Motor neuron (in vitro differentiated cells): ENCODE results near the gene FSIP2. TPM values are rescaled to one million over a fixed set of nuclear protein-coding genes. Genes with fewer than 3 reads are reported as not detected.
A peak's percentile ranks its signal among the peaks of the same experiment; 100 is the strongest.
"Not testable (repeated sequence)": the region's sequence is repeated elsewhere in the genome, so short reads cannot be mapped to it uniquely, and the experiment has no call there.

ENCODE experiments used
- ATAC-seq, 8 experiments: fragments of 200-7000 bp; cut with Tn5 transposase; replicated peaks in 6 of 8; 2 replicates each; pipeline ENCODE4 v1.8.0; 2021; ENCODE audit warnings: mild to moderate bottlenecking in 8 of 8, moderate library complexity in 8 of 8
- H3K27ac ChIP-seq, 2 donors: fragments of 250-450 bp; sonication (Bioruptor Pico); 2 replicates each; pipeline ENCODE4 v1.9.0; 2021; ENCODE audit warnings: antibody characterized with exemption in 2 of 2, mild to moderate bottlenecking in 2 of 2, moderate library complexity in 1 of 2
- H3K4me1 ChIP-seq, 2 donors: fragments of 250-450 bp; sonication (Bioruptor Pico); replicated peaks in 1 of 2; 2 replicates each; pipeline ENCODE4 v1.6.1; 2021; ENCODE audit warnings: antibody characterized with exemption in 2 of 2, mild to moderate bottlenecking in 2 of 2, moderate library complexity in 1 of 2
- H3K4me3 ChIP-seq, 5 donors: fragments of 250-450 bp; sonication (Bioruptor Pico); 2 replicates each; pipeline ENCODE4 v1.9.0; 2021; ENCODE audit warnings: antibody characterized with exemption in 5 of 5, mild to moderate bottlenecking in 5 of 5, moderate library complexity in 4 of 5
- WGBS, 10 experiments: fragments of 450-650 bp; shearing (Covaris generic); methylation state at CpG; one replicate each; pipeline ENCODE4 v1.0.0; 2022; 5-methylcytosine and 5-hydroxymethylcytosine counted together
- in situ Hi-C, 9 experiments: fragments of 400-800 bp; cut with MboI; loops; one replicate each; pipeline ENCODE4 v1.15.0; 2021; ENCODE audit warnings: low sequenced_read_pairs in 9 of 9, low pct_unique_long_range_greater_than_20kb in 2 of 9; ENCODE audit not compliant: unreplicated experiment in 9 of 9
- total RNA-seq, 8 experiments: library from RNA; unstranded; fragments of 300-600 nt; gene quantifications; 2 replicates each; pipeline versions ENCODE4 v1.2.3 to v1.2.4, GENCODE V29; 2022

Gene FSIP2
- total RNA-seq, 8 experiments from 2014 or later, result 1.3 to 24.6 (median 14.7) TPM

- ATAC-seq, result no peak
- in situ Hi-C loops, result no loop called here
- Histone ChIP-seq H3K27ac (no peak overlapping the region), H3K4me3 (no peak overlapping the region), H3K4me1 (no peaks in the 10 kb centered on the region)
These were observed 87.0 kb downstream of the FSIP2 start for GRCh38 chr2:185825557-185825956.

- Histone ChIP-seq H3K4me1 (no peaks in the 10 kb centered on the region), H3K27ac (no peak overlapping the region), H3K4me3 (no peak overlapping the region)
- in situ Hi-C loops, result no loop called here
- ATAC-seq, result no peak
- 0 to 83% (median 61%) methylated on average over 1 to 3 of the region's 3 CpGs; no CpG with 5 or more reads in 3 of the 10 experiments for WGBS, 10 experiments
These were observed 89.7 kb downstream of the FSIP2 start for GRCh38 chr2:185828326-185828725.

GRCh38 chr2:185833864-185834263, 95.3 kb downstream of the FSIP2 start:
- H3K4me3 ChIP-seq, result no peak overlapping the region
- in situ Hi-C loops, result no loop called here
- no peaks in the 10 kb centered on the region for H3K4me1 ChIP-seq
- 0 to 100% (median 77%) methylated on average over 1 of the region's 1 CpG; no CpG with 5 or more reads in 1 of the 10 experiments for WGBS, 10 experiments
- ATAC-seq, result no peak
- H3K27ac ChIP-seq, result no peak overlapping the region

DNA sequence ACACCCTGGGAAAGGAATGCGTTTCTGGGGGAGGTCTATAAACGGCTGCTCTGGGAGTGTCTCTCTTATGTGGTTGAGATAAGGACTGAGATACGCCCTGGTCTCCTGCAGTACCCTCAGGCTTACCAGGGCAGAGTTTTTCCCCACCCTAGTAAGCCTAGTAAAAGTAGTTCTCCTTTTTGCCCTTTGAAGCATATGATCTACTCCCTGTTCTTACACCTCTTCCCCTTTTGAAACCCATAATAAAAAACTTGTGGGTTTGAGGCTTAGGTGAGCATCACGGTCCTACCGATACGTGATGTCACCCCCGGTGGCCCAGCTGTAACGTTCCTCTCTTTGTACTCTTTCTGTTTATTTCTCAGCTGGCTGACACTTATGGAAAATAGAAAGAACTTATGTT, 97.4 kb downstream of the FSIP2 start:
- 50 to 100% (median 92%) methylated on average over 1 to 8 of the region's 8 CpGs; no CpG with 5 or more reads in 1 of the 10 experiments for WGBS, 10 experiments
- in situ Hi-C loops, result no loop called here
- ATAC-seq, result no peak
- Histone ChIP-seq H3K27ac (no peak overlapping the region), H3K4me3 (no peak overlapping the region), H3K4me1 (no peaks in the 10 kb centered on the region)

- H3K4me3 ChIP-seq, result no peak overlapping the region
- no peak overlapping the region for H3K27ac ChIP-seq
- WGBS, 10 experiments, result 11 to 100% (median 78%) methylated on average over 1 to 4 of the region's 4 CpGs; no CpG with 5 or more reads in 3 of the 10 experiments
- no peak for ATAC-seq
- H3K4me1 ChIP-seq, result no peaks in the 10 kb centered on the region
- in situ Hi-C loops, result no loop called here
These were observed 116.3 kb downstream of the FSIP2 start for GRCh38 chr2:185854885-185855284.

- peak in 1 of 8 experiments; percentile 35 for ATAC-seq
These were observed 119.1 kb downstream of the FSIP2 start for GRCh38 chr2:185857691-185858090.

GRCh38 chr2:185859506-185859905, 120.9 kb downstream of the FSIP2 start:
- H3K27ac ChIP-seq, result no peak overlapping the region
- in situ Hi-C loops, result no loop called here
- H3K4me1 ChIP-seq, result no peaks in the 10 kb centered on the region
- H3K4me3 ChIP-seq, result no peak overlapping the region
- ATAC-seq, result no peak

More at GRCh38 chr2:185857691-185858090, 119.1 kb downstream of the FSIP2 start:
- H3K27ac ChIP-seq, result no peak overlapping the region
- no peaks in the 10 kb centered on the region for H3K4me1 ChIP-seq
- in situ Hi-C loops, result no loop called here
- no peak overlapping the region for H3K4me3 ChIP-seq

DNA sequence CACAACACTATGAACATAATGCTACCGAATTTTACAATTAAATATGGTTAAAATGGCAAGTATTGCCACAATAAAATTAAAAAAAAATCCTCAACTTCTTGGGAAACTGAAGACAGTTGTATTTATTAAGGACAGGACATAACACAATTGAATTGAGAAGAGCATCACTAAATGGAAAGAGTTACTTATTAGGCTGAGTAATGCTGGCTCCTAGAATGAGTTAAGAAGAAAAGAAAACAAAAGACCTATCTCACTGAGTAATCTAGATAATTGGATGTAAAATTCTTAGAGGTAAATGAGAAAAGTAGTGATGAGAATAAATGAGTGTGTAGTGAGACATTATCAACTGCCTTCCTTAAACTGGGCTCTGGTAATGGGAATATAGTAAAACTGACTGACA, 121.7 kb downstream of the FSIP2 start:
- WGBS, 10 experiments, result 0 to 100% (median 77%) methylated on average over 1 of the region's 1 CpG
- H3K27ac ChIP-seq, result no peak overlapping the region
- ATAC-seq, result no peak
- in situ Hi-C loops, result no loop called here
- H3K4me3 ChIP-seq, result no peak overlapping the region
- H3K4me1 ChIP-seq, result no peaks in the 10 kb centered on the region

DNA sequence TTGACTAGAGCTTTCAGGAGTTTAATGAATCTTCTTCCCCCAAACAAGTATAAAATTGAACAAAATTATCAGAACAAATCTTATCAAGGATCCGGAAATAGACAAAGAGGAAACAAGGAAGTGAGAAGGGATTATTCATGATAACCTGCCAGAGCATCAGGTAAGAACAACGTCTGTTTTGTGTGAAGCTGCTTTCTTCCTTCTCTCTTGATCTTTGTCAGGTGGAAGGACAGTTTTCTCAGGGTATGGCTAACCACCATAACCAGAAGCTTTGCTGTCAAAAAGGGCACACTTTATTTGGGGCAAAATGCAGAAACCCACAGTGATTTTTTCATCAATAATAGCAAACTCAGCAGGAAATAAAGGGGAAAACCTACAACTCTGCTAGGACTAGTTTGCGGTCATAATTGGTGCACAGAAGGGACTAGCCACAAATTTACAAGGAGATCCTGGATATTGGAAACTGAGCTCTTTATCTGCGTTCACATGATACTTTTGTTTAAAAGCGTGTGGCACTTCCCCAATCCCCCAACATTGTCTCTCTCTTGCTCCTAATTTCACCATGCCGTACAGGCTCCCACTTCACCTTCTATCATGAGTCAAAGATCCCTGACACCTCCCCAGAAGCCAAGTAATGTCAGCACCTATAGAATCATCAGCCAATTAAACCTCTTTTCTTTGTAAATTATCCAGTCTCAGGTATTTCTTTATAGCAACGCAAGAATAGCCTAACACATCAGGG, 124.2 kb downstream of the FSIP2 start:
- no peak for ATAC-seq
- Histone ChIP-seq H3K27ac (no peak overlapping the region), H3K4me1 (no peaks in the 10 kb centered on the region), H3K4me3 (peak overlapping the region in 3 of 5 donors; percentile 7 to 43 (median 35))
- in situ Hi-C loops, result no loop called here
- 3 to 92% (median 61%) methylated on average over 1 to 7 of the region's 7 CpGs for WGBS, 10 experiments

DNA sequence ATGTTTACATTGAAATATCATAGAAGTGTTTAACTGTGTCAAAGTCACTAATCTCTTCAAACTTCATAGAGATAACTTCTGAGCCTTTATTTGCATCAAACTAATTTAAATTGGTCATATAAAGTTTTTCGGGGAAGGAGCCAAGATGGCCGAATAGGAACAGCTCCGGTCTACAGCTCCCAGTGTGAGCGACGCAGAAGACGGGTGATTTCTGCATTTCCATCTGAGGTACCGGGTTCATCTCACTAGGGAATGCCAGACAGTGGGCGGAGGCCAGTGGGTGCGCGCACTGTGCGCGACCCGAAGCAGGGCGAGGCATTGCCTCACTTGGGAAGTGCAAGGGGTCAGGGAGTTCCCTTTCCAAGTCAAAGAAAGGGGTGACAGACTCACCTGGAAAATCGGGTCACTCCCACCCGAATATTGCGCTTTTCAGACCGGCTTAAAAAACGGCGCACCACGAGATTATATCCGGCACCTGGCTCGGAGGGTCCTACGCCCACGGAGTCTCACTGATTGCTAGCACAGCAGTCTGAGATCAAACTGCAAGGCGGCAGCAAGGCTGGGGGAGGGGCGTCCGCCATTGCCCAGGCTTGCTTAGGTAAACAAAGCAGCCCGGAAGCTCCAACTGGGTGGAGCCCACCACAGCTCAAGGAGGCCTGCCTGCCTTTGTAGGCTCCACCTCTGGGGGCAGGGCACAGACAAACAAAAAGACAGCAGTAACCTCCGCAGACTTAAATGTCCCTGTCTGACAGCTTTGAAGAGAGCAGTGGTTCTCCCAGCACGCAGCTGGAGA, 126.1 kb downstream of the FSIP2 start:
- peak overlapping the region; percentile 1 to 43 (median 35) for H3K4me3 ChIP-seq
- H3K4me1 ChIP-seq, H3K27ac ChIP-seq, ATAC-seq, in situ Hi-C loops: not testable (repeated sequence)
- WGBS, 10 experiments, result 55 to 100% (median 83%) methylated on average over 1 to 4 of the region's 31 CpGs; no CpG with 5 or more reads in 4 of the 10 experiments

- in situ Hi-C loops, result no loop called here
- no peaks in the 10 kb centered on the region for H3K4me1 ChIP-seq
- H3K27ac ChIP-seq, result no peak overlapping the region
- ATAC-seq, result peak in 3 of 8 experiments; percentile 27 to 78 (median 51)
- WGBS, 10 experiments, result 46 to 100% (median 72%) methylated on average over 1 to 5 of the region's 7 CpGs; no CpG with 5 or more reads in 5 of the 10 experiments
- H3K4me3 ChIP-seq, result no peak overlapping the region
These were observed 136.7 kb downstream of the FSIP2 start for GRCh38 chr2:185875136-185875931.

DNA sequence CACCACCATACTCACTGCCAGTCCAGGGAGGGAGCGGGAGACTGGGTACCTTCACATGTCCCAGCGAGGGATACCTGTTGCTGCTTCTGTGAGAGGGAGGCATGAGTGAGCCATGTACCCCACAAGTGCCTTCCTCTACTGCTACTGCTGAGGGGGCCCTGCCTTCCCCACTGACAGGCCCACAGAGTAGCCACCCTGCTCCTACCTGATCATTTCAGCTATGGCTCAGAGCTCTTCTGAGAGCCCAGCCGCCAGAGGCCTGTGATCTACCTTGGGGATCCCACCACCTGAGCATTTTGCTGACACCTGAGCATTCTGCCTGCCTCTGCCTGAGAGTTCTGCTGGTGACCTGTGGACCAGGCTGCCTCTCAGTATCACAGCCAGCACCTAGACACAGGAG, 137.6 kb downstream of the FSIP2 start:
- Histone ChIP-seq H3K27ac (no peak overlapping the region), H3K4me3 (no peak overlapping the region), H3K4me1 (no peaks in the 10 kb centered on the region)
- WGBS, 10 experiments, result 43 to 80% (median 50%) methylated on average over 1 to 2 of the region's 3 CpGs; no CpG with 5 or more reads in 7 of the 10 experiments
- in situ Hi-C loops, result no loop called here
- ATAC-seq, result no peak

DNA sequence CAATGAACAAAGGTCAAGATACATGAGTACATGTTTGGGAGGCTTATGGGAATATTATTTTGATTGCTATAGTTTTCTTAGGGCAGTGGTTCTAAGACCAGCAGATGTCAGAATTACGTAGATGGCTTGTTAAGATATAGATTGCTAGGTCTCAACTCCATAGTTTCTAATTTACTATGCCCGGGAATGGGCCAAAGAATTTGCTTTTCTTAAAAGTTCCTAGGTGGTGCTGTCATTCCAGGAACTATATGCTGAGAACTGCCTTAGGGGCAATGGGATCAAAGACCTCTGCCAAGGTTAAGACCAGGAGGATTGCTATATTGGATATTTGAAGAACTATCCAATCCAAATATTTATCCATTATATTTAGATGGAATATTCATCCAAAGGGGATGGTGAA, 141.8 kb downstream of the FSIP2 start:
- Histone ChIP-seq H3K4me1 (no peaks in the 10 kb centered on the region), H3K27ac (no peak overlapping the region), H3K4me3 (no peak overlapping the region)
- 0 to 100% (median 79%) methylated on average over 1 to 2 of the region's 2 CpGs; no CpG with 5 or more reads in 2 of the 10 experiments for WGBS, 10 experiments
- no peak for ATAC-seq
- in situ Hi-C loops, result no loop called here
